ENCODE data around the gene TMEM134. TPM values are rescaled to one million over a fixed set of nuclear protein-coding genes. Genes with fewer than 3 reads are reported as not detected.

Gene TMEM134
- polyA plus RNA-seq, 4 donors = 70.3 to 119 (median 71.2) TPM

GRCh38 chr11:67422891-67423290 lies 46.2 kb downstream of the TMEM134 start:
- no peaks in the 10 kb centered on the region for H3K27me3 ChIP-seq (ENCODE audit: control insufficient read depth in 3 of 3, insufficient read depth in 3 of 3, low read length in 3 of 3)
- peaks cover 0 to 19% (median 0%) of the 10 kb centered on the region in 3 donors for H3K4me1 ChIP-seq (ENCODE audit: control insufficient read depth in 3 of 3, insufficient read depth in 2 of 3, low read depth in 1 of 3, low read length in 2 of 3)
- FAIRE-seq = no peak
- H3K27ac ChIP-seq (ENCODE audit: low read depth in 1 of 3, low read length in 2 of 3) = no peak overlapping the region
- peaks cover 0 to 2% (median 0%) of the 10 kb centered on the region in 3 donors for H3K36me3 ChIP-seq (ENCODE audit: control insufficient read depth in 3 of 3, insufficient read depth in 2 of 3, low read depth in 1 of 3, low read length in 3 of 3)
- peak in 1 of 2 donors; percentile 36 for DNase-seq
- no peak overlapping the region for H3K4me3 ChIP-seq (ENCODE audit: low read depth in 1 of 3, low read length in 3 of 3)
- 46 to 65% (median 61%) methylated on average over 6 of the region's 6 CpGs for WGBS, 3 donors
- H3K9me3 ChIP-seq (ENCODE audit: control insufficient read depth in 2 of 2, insufficient read depth in 1 of 2, low read depth in 1 of 2, low read length in 1 of 2) = no peaks in the 10 kb centered on the region

GRCh38 chr11:67421430-67422031 lies 47.5 kb downstream of the TMEM134 start:
- peaks cover 0 to 14% (median 0%) of the 10 kb centered on the region in 3 donors for H3K4me1 ChIP-seq (ENCODE audit: control insufficient read depth in 3 of 3, insufficient read depth in 2 of 3, low read depth in 1 of 3, low read length in 2 of 3)
- H3K36me3 ChIP-seq (ENCODE audit: control insufficient read depth in 3 of 3, insufficient read depth in 2 of 3, low read depth in 1 of 3, low read length in 3 of 3) = peaks cover 0 to 2% (median 0%) of the 10 kb centered on the region in 3 donors
- peak overlapping the region in 1 of 3 donors; percentile 36 for H3K4me3 ChIP-seq (ENCODE audit: low read depth in 1 of 3, low read length in 3 of 3)
- no peaks in the 10 kb centered on the region for H3K27me3 ChIP-seq (ENCODE audit: control insufficient read depth in 3 of 3, insufficient read depth in 3 of 3, low read length in 3 of 3)
- DNase-seq (no peak), FAIRE-seq (no peak)
- peak overlapping the region in 2 of 3 donors; percentile 46 to 65 for H3K27ac ChIP-seq (ENCODE audit: low read depth in 1 of 3, low read length in 2 of 3)
- 58 to 73% (median 67%) methylated on average over 22 of the region's 22 CpGs for WGBS, 3 donors
- no peaks in the 10 kb centered on the region for H3K9me3 ChIP-seq (ENCODE audit: control insufficient read depth in 2 of 2, insufficient read depth in 1 of 2, low read depth in 1 of 2, low read length in 1 of 2)

- H3K36me3 ChIP-seq (ENCODE audit: control insufficient read depth in 3 of 3, insufficient read depth in 2 of 3, low read depth in 1 of 3, low read length in 3 of 3) = peaks cover 0 to 2% (median 0%) of the 10 kb centered on the region in 3 donors
- peak overlapping the region; percentile 65 to 94 (median 76) for H3K27ac ChIP-seq (ENCODE audit: low read depth in 1 of 3, low read length in 2 of 3)
- WGBS, 3 donors = 0 to 1% (median 1%) methylated on average over 65 to 97 of the region's 97 CpGs
- no peaks in the 10 kb centered on the region for H3K27me3 ChIP-seq (ENCODE audit: control insufficient read depth in 3 of 3, insufficient read depth in 3 of 3, low read length in 3 of 3)
- DNase-seq = peak; percentile 97 to 98
- peaks cover 0 to 14% (median 0%) of the 10 kb centered on the region in 3 donors for H3K4me1 ChIP-seq (ENCODE audit: control insufficient read depth in 3 of 3, insufficient read depth in 2 of 3, low read depth in 1 of 3, low read length in 2 of 3)
- H3K4me3 ChIP-seq (ENCODE audit: low read depth in 1 of 3, low read length in 3 of 3) = peak overlapping the region; percentile 36 to 70 (median 54)
- FAIRE-seq = no peak
- H3K9me3 ChIP-seq (ENCODE audit: control insufficient read depth in 2 of 2, insufficient read depth in 1 of 2, low read depth in 1 of 2, low read length in 1 of 2) = no peaks in the 10 kb centered on the region
Measured at GRCh38 chr11:67420646-67421429, 48.2 kb downstream of the TMEM134 start.

GRCh38 chr11:67420147-67420645 lies 48.9 kb downstream of the TMEM134 start:
- WGBS, 3 donors = 29 to 33% (median 31%) methylated on average over 14 to 15 of the region's 15 CpGs
- peaks cover 0 to 15% (median 0%) of the 10 kb centered on the region in 3 donors for H3K4me1 ChIP-seq (ENCODE audit: control insufficient read depth in 3 of 3, insufficient read depth in 2 of 3, low read depth in 1 of 3, low read length in 2 of 3)
- peak overlapping the region in 2 of 3 donors; percentile 76 to 94 for H3K27ac ChIP-seq (ENCODE audit: low read depth in 1 of 3, low read length in 2 of 3)
- FAIRE-seq (no peak), DNase-seq (no peak)
- H3K27me3 ChIP-seq (ENCODE audit: control insufficient read depth in 3 of 3, insufficient read depth in 3 of 3, low read length in 3 of 3) = peaks cover 0 to 1% (median 0%) of the 10 kb centered on the region in 3 donors
- H3K9me3 ChIP-seq (ENCODE audit: control insufficient read depth in 2 of 2, insufficient read depth in 1 of 2, low read depth in 1 of 2, low read length in 1 of 2) = no peaks in the 10 kb centered on the region
- peaks cover 0 to 2% (median 0%) of the 10 kb centered on the region in 3 donors for H3K36me3 ChIP-seq (ENCODE audit: control insufficient read depth in 3 of 3, insufficient read depth in 2 of 3, low read depth in 1 of 3, low read length in 3 of 3)
- H3K4me3 ChIP-seq (ENCODE audit: low read depth in 1 of 3, low read length in 3 of 3) = peak overlapping the region; percentile 21 to 70 (median 54)

- 90 to 94% (median 91%) methylated on average over 20 to 21 of the region's 21 CpGs for WGBS, 3 donors
- no peak overlapping the region for H3K4me3 ChIP-seq (ENCODE audit: low read depth in 1 of 3, low read length in 3 of 3)
Measured at GRCh38 chr11:67419325-67420049, 49.6 kb downstream of the TMEM134 start.

GRCh38 chr11:67418476-67419281 lies 50.4 kb downstream of the TMEM134 start:
- DNase-seq = no peak
- H3K4me1 ChIP-seq (ENCODE audit: control insufficient read depth in 3 of 3, insufficient read depth in 2 of 3, low read depth in 1 of 3, low read length in 2 of 3) = peaks cover 0 to 20% (median 2%) of the 10 kb centered on the region in 3 donors
- H3K36me3 ChIP-seq (ENCODE audit: control insufficient read depth in 3 of 3, insufficient read depth in 2 of 3, low read depth in 1 of 3, low read length in 3 of 3) = no peaks in the 10 kb centered on the region
- WGBS, 3 donors = 70 to 73% (median 72%) methylated on average over 26 of the region's 26 CpGs
- no peak overlapping the region for H3K27ac ChIP-seq (ENCODE audit: low read depth in 1 of 3, low read length in 2 of 3)
- H3K27me3 ChIP-seq (ENCODE audit: control insufficient read depth in 3 of 3, insufficient read depth in 3 of 3, low read length in 3 of 3) = peaks cover 0 to 8% (median 0%) of the 10 kb centered on the region in 3 donors
- H3K9me3 ChIP-seq (ENCODE audit: control insufficient read depth in 2 of 2, insufficient read depth in 1 of 2, low read depth in 1 of 2, low read length in 1 of 2) = no peaks in the 10 kb centered on the region
- no peak for FAIRE-seq
- no peak overlapping the region for H3K4me3 ChIP-seq (ENCODE audit: low read depth in 1 of 3, low read length in 3 of 3)

More at GRCh38 chr11:67419325-67420049, 49.6 kb downstream of the TMEM134 start:
- no peaks in the 10 kb centered on the region for H3K9me3 ChIP-seq (ENCODE audit: control insufficient read depth in 2 of 2, insufficient read depth in 1 of 2, low read depth in 1 of 2, low read length in 1 of 2)
- no peak for FAIRE-seq
- H3K36me3 ChIP-seq (ENCODE audit: control insufficient read depth in 3 of 3, insufficient read depth in 2 of 3, low read depth in 1 of 3, low read length in 3 of 3) = no peaks in the 10 kb centered on the region
- H3K4me1 ChIP-seq (ENCODE audit: control insufficient read depth in 3 of 3, insufficient read depth in 2 of 3, low read depth in 1 of 3, low read length in 2 of 3) = peaks cover 0 to 20% (median 2%) of the 10 kb centered on the region in 3 donors
- no peak for DNase-seq
- peaks cover 0 to 6% (median 0%) of the 10 kb centered on the region in 3 donors for H3K27me3 ChIP-seq (ENCODE audit: control insufficient read depth in 3 of 3, insufficient read depth in 3 of 3, low read length in 3 of 3)
- no peak overlapping the region for H3K27ac ChIP-seq (ENCODE audit: low read depth in 1 of 3, low read length in 2 of 3)

GRCh38 chr11:67417425-67417824 lies 51.6 kb downstream of the TMEM134 start:
- H3K4me1 ChIP-seq (ENCODE audit: control insufficient read depth in 3 of 3, insufficient read depth in 2 of 3, low read depth in 1 of 3, low read length in 2 of 3) = peaks cover 0 to 16% (median 2%) of the 10 kb centered on the region in 3 donors
- no peaks in the 10 kb centered on the region for H3K36me3 ChIP-seq (ENCODE audit: control insufficient read depth in 3 of 3, insufficient read depth in 2 of 3, low read depth in 1 of 3, low read length in 3 of 3)
- no peak overlapping the region for H3K4me3 ChIP-seq (ENCODE audit: low read depth in 1 of 3, low read length in 3 of 3)
- FAIRE-seq (no peak), DNase-seq (no peak)
- WGBS, 3 donors = 81 to 85% (median 84%) methylated on average over 10 to 12 of the region's 12 CpGs
- H3K27me3 ChIP-seq (ENCODE audit: control insufficient read depth in 3 of 3, insufficient read depth in 3 of 3, low read length in 3 of 3) = peaks cover 0 to 8% (median 2%) of the 10 kb centered on the region in 3 donors
- no peak overlapping the region for H3K27ac ChIP-seq (ENCODE audit: low read depth in 1 of 3, low read length in 2 of 3)
- no peaks in the 10 kb centered on the region for H3K9me3 ChIP-seq (ENCODE audit: control insufficient read depth in 2 of 2, insufficient read depth in 1 of 2, low read depth in 1 of 2, low read length in 1 of 2)
